Kidney epithelial cell (primary cell): Measurements from ENCODE around the gene MCTP1. TPM values are rescaled to one million over a fixed set of nuclear protein-coding genes. Genes with fewer than 3 reads are reported as not detected.
A peak's percentile ranks its signal among the peaks of the same experiment; 100 is the strongest.

Experiments
- DNase-seq: peaks from one replicate; pipeline ENCODE4 v3.0.0-alpha.2; 2010; ENCODE audit warnings: low read depth
- H3K27me3 ChIP-seq: 2 replicates; pipeline ENCODE4 v1.6.0; 2011; ENCODE audit warnings: low read length; ENCODE audit not compliant: control insufficient read depth, insufficient read depth
- H3K36me3 ChIP-seq: 2 replicates; pipeline ENCODE4 v1.5.1; 2011; ENCODE audit warnings: low read length; ENCODE audit not compliant: control insufficient read depth, insufficient read depth
- H3K4me3 ChIP-seq: 2 replicates; pipeline ENCODE4 v1.5.1; 2011; ENCODE audit warnings: low read depth, mild to moderate bottlenecking, control low read depth, low read length
- CTCF ChIP-seq: IDR thresholded peaks from 2 replicates; pipeline ENCODE4 v1.5.1; 2011; ENCODE audit warnings: mild to moderate bottlenecking, moderate library complexity, low read length, control low read depth, inconsistent platforms; ENCODE audit not compliant: insufficient read depth, poor library complexity, severe bottlenecking
- total RNA-seq: library from RNA; depleted of rRNA; stranded (reverse); fragments of >200 nt; gene quantifications from 2 replicates; pipeline ENCODE4 v1.2.3, GENCODE V29; 2015

Gene MCTP1
- total RNA-seq, 1 donor from 2014 or later = 12.9 TPM

GRCh38 chr5:94906750-94907149, 378.1 kb downstream of the MCTP1 start:
- Histone ChIP-seq H3K4me3 (no peak overlapping the region), H3K36me3 (no peaks in the 10 kb centered on the region), H3K27me3 (no peaks in the 10 kb centered on the region)
- DNase-seq = no peak
- no peak for TF ChIP-seq CTCF

DNA sequence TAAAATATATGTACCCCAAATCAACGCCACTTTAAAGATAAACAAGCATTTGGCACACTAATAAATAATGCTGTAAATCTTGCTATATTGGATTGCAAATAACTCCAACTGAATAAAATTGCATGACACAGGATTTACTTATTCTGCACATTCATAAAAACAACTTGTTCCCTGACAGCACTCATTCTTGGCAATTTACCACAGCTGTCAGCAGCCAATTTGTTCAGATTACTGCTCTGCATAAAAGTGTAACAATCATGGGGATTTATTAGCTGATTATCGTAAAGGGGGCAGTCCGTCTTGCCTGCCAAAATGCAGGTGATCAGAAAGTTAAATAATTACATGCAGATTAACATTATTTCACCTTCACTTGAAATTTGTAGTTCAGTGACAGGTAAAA, 381.2 kb downstream of the MCTP1 start:
- no peak for DNase-seq
- no peak overlapping the region for H3K4me3 ChIP-seq
- no peak for TF ChIP-seq CTCF
- no peaks in the 10 kb centered on the region for H3K27me3 ChIP-seq
- no peaks in the 10 kb centered on the region for H3K36me3 ChIP-seq

DNA sequence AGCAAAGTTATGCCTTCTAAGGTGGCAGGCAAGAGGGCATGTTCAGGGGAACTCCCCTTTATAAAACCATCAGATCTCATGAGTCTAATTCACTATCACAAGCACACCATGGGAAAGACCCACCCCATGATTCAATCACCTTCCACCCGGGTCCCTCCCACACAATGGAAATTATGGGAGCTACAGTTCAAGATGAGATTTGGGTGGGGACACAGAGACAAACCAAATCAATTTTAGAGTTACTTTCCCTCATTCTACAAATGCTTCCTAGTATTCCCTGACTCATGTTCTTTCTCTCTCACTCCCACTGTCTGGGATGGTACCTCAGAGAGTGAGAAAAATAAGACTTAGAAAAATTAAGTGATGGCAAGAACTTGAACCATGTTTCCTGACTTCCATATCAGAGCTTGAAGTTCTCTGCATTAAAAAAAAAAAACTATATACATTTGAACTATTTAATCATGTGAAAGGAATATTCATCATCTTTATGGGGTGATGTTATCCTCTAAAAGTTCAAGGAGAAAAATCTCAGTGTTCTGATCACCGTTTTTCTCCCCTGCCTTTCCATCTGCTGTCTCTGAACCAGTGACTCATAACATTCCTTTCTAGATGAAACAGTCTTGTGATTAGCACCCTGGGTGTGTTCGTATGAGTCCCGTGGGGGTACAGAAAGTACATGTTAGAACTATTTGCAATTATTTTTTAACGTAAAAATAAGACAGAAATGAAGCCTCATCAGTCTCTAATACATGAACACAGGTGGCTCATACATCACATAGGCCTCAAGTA, 383.5 kb downstream of the MCTP1 start:
- no peak for TF ChIP-seq CTCF
- no peak overlapping the region for H3K4me3 ChIP-seq

DNA sequence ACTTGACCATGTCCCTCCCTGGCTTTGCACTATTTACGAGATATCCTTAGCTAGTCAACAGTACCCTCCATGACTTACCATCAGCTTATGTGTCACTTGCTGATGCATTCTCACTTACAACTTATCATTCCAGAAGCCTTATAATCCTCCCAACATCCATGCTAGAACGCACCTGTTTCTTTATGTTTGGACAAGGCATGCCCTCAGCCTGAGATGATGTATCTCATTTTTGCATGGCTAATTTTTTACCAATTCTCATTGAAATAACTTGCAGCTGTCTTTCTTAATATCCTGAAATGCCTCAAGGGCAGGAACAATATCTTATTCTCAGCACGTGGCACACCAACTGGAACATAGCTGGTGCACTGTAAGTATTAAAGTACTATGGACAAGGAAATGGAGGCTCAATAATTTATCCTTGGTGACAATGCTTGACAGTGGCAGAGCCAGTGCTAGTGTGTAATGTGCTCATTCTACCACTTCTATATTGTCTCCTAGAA, 384.8 kb downstream of the MCTP1 start:
- no peak for DNase-seq
- no peaks in the 10 kb centered on the region for H3K36me3 ChIP-seq
- TF ChIP-seq CTCF = no peak
- H3K27me3 ChIP-seq = no peaks in the 10 kb centered on the region
- no peak overlapping the region for H3K4me3 ChIP-seq

More for the DNA sequence above, 383.5 kb downstream of the MCTP1 start:
- DNase-seq = peak; percentile 74
- H3K36me3 ChIP-seq = no peaks in the 10 kb centered on the region
- no peaks in the 10 kb centered on the region for H3K27me3 ChIP-seq

GRCh38 chr5:94893412-94894135, 391.3 kb downstream of the MCTP1 start:
- no peak for DNase-seq
- no peaks in the 10 kb centered on the region for H3K27me3 ChIP-seq
- H3K36me3 ChIP-seq = no peaks in the 10 kb centered on the region
- TF ChIP-seq CTCF = peak; percentile 24
- H3K4me3 ChIP-seq = no peak overlapping the region

DNA sequence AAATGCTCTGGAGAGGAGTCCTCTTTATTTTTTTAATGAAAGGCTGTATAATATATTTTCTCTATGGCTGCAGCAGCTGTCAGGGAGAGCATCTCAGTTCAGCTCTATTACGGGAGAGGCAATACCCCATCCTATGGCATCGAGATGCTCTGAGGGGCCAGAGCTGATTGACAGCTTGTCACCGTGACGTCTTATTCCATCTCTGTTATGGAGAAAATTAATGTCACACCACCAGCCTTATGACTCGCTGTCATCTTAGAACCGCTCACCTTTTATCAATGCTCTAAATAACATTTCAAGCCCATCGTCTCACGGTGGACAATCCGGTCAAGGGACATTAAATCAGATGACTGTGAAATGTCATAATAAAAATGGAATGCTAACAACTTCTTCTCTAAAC, 392.9 kb downstream of the MCTP1 start:
- no peak for TF ChIP-seq CTCF
- no peak for DNase-seq

More for the DNA sequence above, 392.9 kb downstream of the MCTP1 start:
- no peak overlapping the region for H3K4me3 ChIP-seq
- H3K36me3 ChIP-seq = no peaks in the 10 kb centered on the region
- no peaks in the 10 kb centered on the region for H3K27me3 ChIP-seq
